Fibroblast of lung (primary cell): ENCODE results near the gene PKNOX2. TPM values are rescaled to one million over a fixed set of nuclear protein-coding genes. Genes with fewer than 3 reads are reported as not detected.

Experiments
- DNase-seq, 2 donors: peaks; one replicate each; pipeline versions ENCODE4 v3.0.0 to v3.0.0-alpha.2; 2010; ENCODE audit warnings: low read depth in 2 of 2
- H2AFZ ChIP-seq: 2 replicates; pipeline ENCODE4 v1.5.1; 2012; ENCODE audit warnings: low read length, control low read depth, inconsistent platforms
- H3K27ac ChIP-seq: 2 replicates; pipeline ENCODE4 v1.5.1; 2011; ENCODE audit warnings: low read length, control low read depth; ENCODE audit not compliant: insufficient read depth
- H3K27me3 ChIP-seq: 2 replicates; pipeline ENCODE4 v1.5.1; 2011; ENCODE audit warnings: mild to moderate bottlenecking, low read length; ENCODE audit not compliant: control insufficient read depth, insufficient read depth
- H3K36me3 ChIP-seq: 2 replicates; pipeline ENCODE4 v1.5.1; 2011; ENCODE audit warnings: low read length; ENCODE audit not compliant: control insufficient read depth, insufficient read depth
- H3K4me1 ChIP-seq: 2 replicates; pipeline ENCODE4 v1.5.1; 2011; ENCODE audit warnings: low read length; ENCODE audit not compliant: control insufficient read depth, insufficient read depth; ENCODE audit errors: extremely low read depth
- H3K4me2 ChIP-seq: 2 replicates; pipeline ENCODE4 v1.5.1; 2011; ENCODE audit warnings: low read length, control low read depth; ENCODE audit not compliant: insufficient read depth; ENCODE audit errors: extremely low read depth
- H3K4me3 ChIP-seq, 4 experiments: fragments of 200-600 bp in 1 of 4; sonication (generic) in 1 of 4; replicated peaks in 1 of 4; 2 replicates each; pipeline ENCODE4 v1.5.1; 2011 to 2016; ENCODE audit warnings: low read length in 4 of 4, low read depth in 3 of 4, mild to moderate bottlenecking in 3 of 4, control low read depth in 2 of 4, inconsistent platforms in 1 of 4, mixed read lengths in 1 of 4; ENCODE audit not compliant: insufficient read depth in 1 of 4; ENCODE audit errors: control extremely low read depth in 1 of 4
- H3K79me2 ChIP-seq: 2 replicates; pipeline ENCODE4 v1.5.1; 2012; ENCODE audit warnings: mild to moderate bottlenecking, low read length, inconsistent platforms; ENCODE audit not compliant: control insufficient read depth, insufficient read depth
- H3K9ac ChIP-seq: 2 replicates; pipeline ENCODE4 v1.5.1; 2011; ENCODE audit warnings: mild to moderate bottlenecking, low read length, control low read depth; ENCODE audit not compliant: insufficient read depth
- H3K9me3 ChIP-seq: 2 replicates; pipeline ENCODE4 v1.5.1; 2012; ENCODE audit warnings: low read depth, low read length; ENCODE audit not compliant: control insufficient read depth, insufficient read depth
- H4K20me1 ChIP-seq: 2 replicates; pipeline ENCODE4 v1.5.1; 2011; ENCODE audit warnings: low read length; ENCODE audit not compliant: control insufficient read depth, insufficient read depth; ENCODE audit errors: extremely low read depth
- CTCF ChIP-seq, 2 donors: IDR thresholded peaks in 1 of 2; conservative IDR thresholded peaks in 1 of 2; 1 replicate in 1 of 2; 2 replicates in 1 of 2; pipeline ENCODE4 v1.5.1; 2011 to 2012; ENCODE audit warnings: low read length in 2 of 2, control low read depth in 1 of 2, inconsistent platforms in 1 of 2, low read depth in 1 of 2, mild to moderate bottlenecking in 1 of 2
- EZH2 ChIP-seq: IDR thresholded peaks from 2 replicates; pipeline ENCODE4 v1.5.1; 2012; ENCODE audit warnings: low read length, control low read depth, mild to moderate bottlenecking; ENCODE audit errors: missing control alignments
- polyA plus RNA-seq, 2 donors: library from polyadenylated mRNA; depleted of rRNA in 1 of 2; stranded (reverse) in 1 of 2; unstranded in 1 of 2; fragments of >200 nt; gene quantifications; 2 replicates each; pipeline ENCODE4 v1.2.1, GENCODE V29; 2011 to 2012; ENCODE audit warnings: missing spikeins in 1 of 2
- total RNA-seq: library from RNA; depleted of rRNA; stranded (reverse); fragments of >200 nt; gene quantifications from 2 replicates; pipeline ENCODE4 v1.2.1, GENCODE V29; 2014

PKNOX2 gene
- total and polyA plus RNA-seq, 2 donors (not counting 1 experiment from before 2014, with no cell fraction given) = 0.33 to 2.2 TPM

DNA sequence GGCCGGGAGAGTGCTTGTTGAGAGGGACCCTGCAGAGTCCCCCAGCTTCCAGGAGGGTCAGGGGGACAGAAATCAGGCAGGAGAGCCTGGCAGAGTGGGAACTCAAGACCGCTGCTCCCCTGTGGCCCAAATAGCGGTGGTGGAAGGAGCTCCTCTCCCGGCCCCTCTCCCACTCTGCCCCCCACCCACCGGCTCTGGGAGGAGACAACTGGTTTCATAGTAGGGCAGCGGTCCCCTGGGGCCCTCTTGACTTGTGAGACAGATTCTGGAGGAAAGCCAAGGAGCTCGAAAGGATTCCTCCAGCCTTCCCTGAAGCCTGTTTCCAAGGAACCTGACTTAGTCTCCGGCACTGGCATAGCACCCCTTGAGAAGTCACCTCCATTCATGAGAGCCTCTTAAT lies 10.1 kb downstream of the PKNOX2 start:
- H4K20me1 ChIP-seq = no peaks in the 10 kb centered on the region
- no peaks in the 10 kb centered on the region for H3K9me3 ChIP-seq
- H3K4me1 ChIP-seq = peaks cover 11% of the 10 kb centered on the region
- no peak for TF ChIP-seq CTCF (conservative IDR thresholded peaks at IDR 0.05 in 1 of 2, IDR thresholded peaks at IDR 0.05 in 1 of 2; ENCODE audit: low read depth in 1 of 2, low read length in 2 of 2)
- no peak for TF ChIP-seq EZH2
- H3K27me3 ChIP-seq = peaks cover 2% of the 10 kb centered on the region
- no peak overlapping the region for H3K27ac ChIP-seq
- no peaks in the 10 kb centered on the region for H3K36me3 ChIP-seq
- no peaks in the 10 kb centered on the region for H3K79me2 ChIP-seq
- no peak overlapping the region for H3K4me2 ChIP-seq
- no peak overlapping the region for H3K4me3 ChIP-seq
- no peak overlapping the region for H2AFZ ChIP-seq
- H3K9ac ChIP-seq = no peak overlapping the region
- DNase-seq = no peak

GRCh38 chr11:125175166-125175565 lies 10.6 kb downstream of the PKNOX2 start:
- H3K4me3 ChIP-seq = no peak overlapping the region

GRCh38 chr11:125175896-125176575 lies 11.5 kb downstream of the PKNOX2 start:
- Histone ChIP-seq H3K4me2 (no peak overlapping the region), H2AFZ (no peak overlapping the region), H3K36me3 (no peaks in the 10 kb centered on the region), H3K9me3 (no peaks in the 10 kb centered on the region), H3K4me1 (peaks cover 5% of the 10 kb centered on the region), H3K79me2 (no peaks in the 10 kb centered on the region), H3K27ac (no peak overlapping the region), H3K9ac (no peak overlapping the region), H3K27me3 (peaks cover 2% of the 10 kb centered on the region), H3K4me3 (no peak overlapping the region), H4K20me1 (no peaks in the 10 kb centered on the region)
- no peak for DNase-seq
- no peak for TF ChIP-seq CTCF (conservative IDR thresholded peaks at IDR 0.05 in 1 of 2, IDR thresholded peaks at IDR 0.05 in 1 of 2; ENCODE audit: low read depth in 1 of 2, low read length in 2 of 2)
- no peak for TF ChIP-seq EZH2

More at GRCh38 chr11:125175166-125175565, 10.6 kb downstream of the PKNOX2 start:
- H3K27me3 ChIP-seq = peaks cover 2% of the 10 kb centered on the region
- DNase-seq = no peak
- H2AFZ ChIP-seq = no peak overlapping the region
- TF ChIP-seq EZH2 (no peak), CTCF (conservative IDR thresholded peaks at IDR 0.05 in 1 of 2, IDR thresholded peaks at IDR 0.05 in 1 of 2; ENCODE audit: low read depth in 1 of 2, low read length in 2 of 2) (no peak)
- H3K4me2 ChIP-seq = no peak overlapping the region
- no peak overlapping the region for H3K9ac ChIP-seq
- no peaks in the 10 kb centered on the region for H3K9me3 ChIP-seq
- peaks cover 6% of the 10 kb centered on the region for H3K4me1 ChIP-seq
- no peaks in the 10 kb centered on the region for H3K79me2 ChIP-seq
- H4K20me1 ChIP-seq = no peaks in the 10 kb centered on the region
- H3K27ac ChIP-seq = no peak overlapping the region
- no peaks in the 10 kb centered on the region for H3K36me3 ChIP-seq
